ENCODE measurements around the gene CXCL11. TPM values are rescaled to one million over a fixed set of nuclear protein-coding genes. Genes with fewer than 3 reads are reported as not detected.
A peak's percentile ranks its signal among the peaks of the same experiment; 100 is the strongest.

Gene CXCL11
- total RNA-seq, 1 experiment from 2014 or later: not detected

DNA sequence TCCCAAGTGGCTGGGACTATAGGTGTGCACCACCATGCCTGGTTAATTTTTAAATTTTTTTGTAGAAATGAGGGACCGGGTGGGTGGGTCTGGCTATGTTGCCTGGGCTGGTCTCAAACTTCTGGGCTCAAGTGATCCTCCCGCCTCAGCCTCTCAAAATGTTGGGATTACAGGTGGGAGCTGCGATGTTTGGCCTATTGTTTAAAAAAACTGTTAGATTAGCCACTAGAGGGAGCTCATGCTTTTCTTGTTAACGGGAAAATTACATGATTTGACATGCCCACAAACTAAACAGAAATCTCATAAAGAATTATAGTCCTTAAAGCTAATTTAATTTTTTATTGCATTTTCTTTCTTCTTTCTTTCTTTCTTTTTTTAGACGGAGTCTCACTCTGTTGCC lies 40.1 kb downstream of the CXCL11 start:
- Histone ChIP-seq H3K56ac (ENCODE audit: insufficient read length, low read depth, low read length) (no peak overlapping the region), H2BK20ac (ENCODE audit: low read depth, low read length, poor library complexity, severe bottlenecking) (no peak overlapping the region), H3K9ac (ENCODE audit: extremely low read depth, insufficient read length, low read length) (no peak overlapping the region), H3K18ac (ENCODE audit: insufficient read length, low read depth, low read length) (no peak overlapping the region), H3K4me2 (ENCODE audit: insufficient read depth, insufficient read length, low read length) (no peak overlapping the region), H3K27ac (ENCODE audit: insufficient read length, low read depth, low read length) (no peak overlapping the region), H2BK12ac (ENCODE audit: insufficient read length, low read depth, low read length) (no peak overlapping the region), H2AFZ (ENCODE audit: low read length) (no peak overlapping the region), H3K23ac (ENCODE audit: insufficient read length, low read depth, low read length) (no peak overlapping the region), H4K20me1 (ENCODE audit: control insufficient read depth, insufficient read depth, insufficient read length) (no peaks in the 10 kb centered on the region), H2BK15ac (ENCODE audit: low read depth, low read length) (no peak overlapping the region), H3K27me3 (ENCODE audit: insufficient read depth, low read length) (no peaks in the 10 kb centered on the region), H3K79me1 (ENCODE audit: insufficient read depth, low read depth, low read length, poor library complexity, severe bottlenecking) (no peaks in the 10 kb centered on the region), H3K23me2 (ENCODE audit: insufficient read length, low read depth, low read length, poor library complexity, severe bottlenecking) (no peaks in the 10 kb centered on the region), H4K8ac (replicated peaks; ENCODE audit: insufficient read length, low read depth, low read length) (no peak overlapping the region), H2BK5ac (ENCODE audit: insufficient read length, low read length) (no peak overlapping the region), H3T11ph (ENCODE audit: low read length) (no peak overlapping the region), H4K91ac (ENCODE audit: insufficient read length, low read depth, low read length) (no peak overlapping the region), H3K9me3 (ENCODE audit: control insufficient read depth, low read depth, low read length) (no peaks in the 10 kb centered on the region), H2AK5ac (ENCODE audit: insufficient read length, low read length) (no peak overlapping the region), H2BK120ac (ENCODE audit: low read depth, low read length, poor library complexity, severe bottlenecking) (no peak overlapping the region), H4K5ac (ENCODE audit: insufficient read length, low read depth, low read length) (no peak overlapping the region), H3K14ac (ENCODE audit: insufficient read depth, low read length) (no peak overlapping the region), H3K4me1 (ENCODE audit: insufficient read depth, low read length) (no peaks in the 10 kb centered on the region), H3K4ac (ENCODE audit: low read depth, low read length) (no peak overlapping the region), H3K79me2 (ENCODE audit: insufficient read depth, low read length) (no peaks in the 10 kb centered on the region)
- no peak overlapping the region for H3K4me3 Mint-ChIP-seq
- TF ChIP-seq, protein P1, sequence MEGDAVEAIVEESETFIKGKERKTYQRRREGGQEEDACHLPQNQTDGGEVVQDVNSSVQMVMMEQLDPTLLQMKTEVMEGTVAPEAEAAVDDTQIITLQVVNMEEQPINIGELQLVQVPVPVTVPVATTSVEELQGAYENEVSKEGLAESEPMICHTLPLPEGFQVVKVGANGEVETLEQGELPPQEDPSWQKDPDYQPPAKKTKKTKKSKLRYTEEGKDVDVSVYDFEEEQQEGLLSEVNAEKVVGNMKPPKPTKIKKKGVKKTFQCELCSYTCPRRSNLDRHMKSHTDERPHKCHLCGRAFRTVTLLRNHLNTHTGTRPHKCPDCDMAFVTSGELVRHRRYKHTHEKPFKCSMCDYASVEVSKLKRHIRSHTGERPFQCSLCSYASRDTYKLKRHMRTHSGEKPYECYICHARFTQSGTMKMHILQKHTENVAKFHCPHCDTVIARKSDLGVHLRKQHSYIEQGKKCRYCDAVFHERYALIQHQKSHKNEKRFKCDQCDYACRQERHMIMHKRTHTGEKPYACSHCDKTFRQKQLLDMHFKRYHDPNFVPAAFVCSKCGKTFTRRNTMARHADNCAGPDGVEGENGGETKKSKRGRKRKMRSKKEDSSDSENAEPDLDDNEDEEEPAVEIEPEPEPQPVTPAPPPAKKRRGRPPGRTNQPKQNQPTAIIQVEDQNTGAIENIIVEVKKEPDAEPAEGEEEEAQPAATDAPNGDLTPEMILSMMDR (conservative IDR thresholded peaks at IDR 0.05): peak; percentile 85
- H3K36me3 Mint-ChIP-seq (ENCODE audit: insufficient read depth in 1 of 3, low read depth in 3 of 3): no peaks in the 10 kb centered on the region
- DNase-seq: no peak
- H3K9me3 Mint-ChIP-seq: no peaks in the 10 kb centered on the region
- no peaks in the 10 kb centered on the region for H3K4me1 Mint-ChIP-seq
- no CpG with 5 or more reads among the region's 5 CpGs for WGBS (ENCODE audit: extremely low coverage, insufficient read length, low lambda C conversion rate)
- no peak overlapping the region for H3K27ac Mint-ChIP-seq
- peaks cover 18% of the 10 kb centered on the region for H3K27me3 Mint-ChIP-seq (ENCODE audit: low read depth)
